KOPT-K1 (cell line): ENCODE data around the gene GNAZ.
"Not testable (repeated sequence)": the region's sequence is repeated elsewhere in the genome, so short reads cannot be mapped to it uniquely, and the experiment has no call there.

Experiments
- H3K27ac ChIP-seq: fragments of 200-600 bp; sonication (generic); 2 replicates; pipeline ENCODE4 v1.5.1; 2016; ENCODE audit warnings: antibody characterized with exemption, mild to moderate bottlenecking, low read depth, low read length; ENCODE audit not compliant: poor library complexity, severe bottlenecking
- H3K36me3 ChIP-seq: fragments of 200-600 bp; sonication (generic); 2 replicates; pipeline ENCODE4 v1.5.1; 2017; ENCODE audit warnings: antibody characterized with exemption, mild to moderate bottlenecking, low read length, moderate library complexity; ENCODE audit not compliant: insufficient read depth
- H3K9me3 ChIP-seq: fragments of 200-600 bp; sonication (generic); 2 replicates; pipeline ENCODE4 v1.5.1; 2017; ENCODE audit warnings: antibody characterized with exemption, low read length, mild to moderate bottlenecking; ENCODE audit not compliant: insufficient read depth, poor library complexity, severe bottlenecking

The GNAZ gene

GRCh38 chr22:23070418-23071229, at the start of gene GNAZ:
GNAZ (plus strand) TSS chr22:23070519; CDS start chr22:23095696, 25,177 bp downstream.
- H3K27ac ChIP-seq, result no peak within 1 kb of the TSS
- no peaks in the 10 kb centered on the region for H3K9me3 ChIP-seq
- no peaks in the 10 kb centered on the region for H3K36me3 ChIP-seq

- Histone ChIP-seq H3K27ac (no peak overlapping the region), H3K9me3 (no peaks in the 10 kb centered on the region)
Measured at GRCh38 chr22:23020659-23021293, 49.5 kb upstream of the GNAZ start.

DNA sequence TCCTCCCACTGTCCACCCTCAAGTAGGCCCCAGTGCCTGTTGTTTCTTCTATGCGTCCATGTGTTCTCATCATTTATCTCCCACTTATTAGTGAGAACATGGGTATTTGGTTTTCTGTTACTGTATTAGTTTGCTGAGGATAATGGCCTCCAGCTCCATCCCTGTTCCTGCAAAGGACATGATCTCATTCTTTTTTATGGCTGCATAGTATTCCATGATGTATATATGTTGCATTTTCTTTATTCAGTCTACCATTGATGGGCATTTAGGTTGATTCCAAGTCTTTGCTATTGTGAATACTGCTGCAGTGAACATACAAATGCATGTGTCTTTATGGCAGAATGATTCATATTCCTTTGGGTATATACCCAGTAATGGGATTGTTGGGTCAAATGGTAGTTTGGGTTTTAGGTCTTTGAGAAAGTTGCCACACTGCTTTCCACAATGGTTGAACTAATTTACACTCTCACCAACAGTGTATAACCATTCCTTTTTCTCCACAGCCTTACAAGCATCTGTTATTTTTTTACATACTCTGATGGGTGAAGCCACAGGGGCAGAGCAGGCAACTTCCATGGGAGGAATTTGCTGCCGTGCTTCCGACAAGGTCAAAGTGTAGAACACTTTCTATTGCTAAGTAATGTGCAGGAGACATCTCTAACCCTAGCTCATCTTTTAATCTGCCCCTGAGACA, 48.5 kb upstream of the GNAZ start:
- not testable (repeated sequence) for H3K36me3 ChIP-seq, H3K27ac ChIP-seq, H3K9me3 ChIP-seq

More at GRCh38 chr22:23020659-23021293, 49.5 kb upstream of the GNAZ start:
- H3K36me3 ChIP-seq, result no peaks in the 10 kb centered on the region

- H3K9me3 ChIP-seq, result no peaks in the 10 kb centered on the region
- H3K36me3 ChIP-seq, result no peaks in the 10 kb centered on the region
- no peak overlapping the region for H3K27ac ChIP-seq
Measured at GRCh38 chr22:23023294-23023693, 47.0 kb upstream of the GNAZ start.

GRCh38 chr22:23026777-23027176, 43.5 kb upstream of the GNAZ start:
- H3K9me3 ChIP-seq, result no peaks in the 10 kb centered on the region
- no peaks in the 10 kb centered on the region for H3K36me3 ChIP-seq
- H3K27ac ChIP-seq, result no peak overlapping the region

DNA sequence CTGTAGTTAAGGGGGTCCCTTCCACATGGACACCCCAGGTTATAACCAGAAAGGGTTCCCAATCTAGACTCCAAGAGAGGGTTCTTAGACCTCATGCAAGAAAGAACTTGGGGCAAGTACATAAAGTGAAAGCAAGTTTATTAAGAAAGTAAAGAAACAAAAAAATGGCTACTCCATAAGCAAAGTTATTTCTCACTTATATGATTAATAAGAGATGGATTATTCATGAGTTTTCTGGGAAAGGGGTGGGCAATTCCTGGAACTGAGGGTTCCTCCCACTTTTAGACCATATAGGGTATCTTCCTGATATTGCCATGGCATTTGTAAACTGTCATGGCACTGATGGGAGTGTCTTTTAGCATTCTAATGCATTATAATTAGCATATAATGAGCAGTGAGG, 42.5 kb upstream of the GNAZ start:
- H3K27ac ChIP-seq, H3K36me3 ChIP-seq, H3K9me3 ChIP-seq: not testable (repeated sequence)

DNA sequence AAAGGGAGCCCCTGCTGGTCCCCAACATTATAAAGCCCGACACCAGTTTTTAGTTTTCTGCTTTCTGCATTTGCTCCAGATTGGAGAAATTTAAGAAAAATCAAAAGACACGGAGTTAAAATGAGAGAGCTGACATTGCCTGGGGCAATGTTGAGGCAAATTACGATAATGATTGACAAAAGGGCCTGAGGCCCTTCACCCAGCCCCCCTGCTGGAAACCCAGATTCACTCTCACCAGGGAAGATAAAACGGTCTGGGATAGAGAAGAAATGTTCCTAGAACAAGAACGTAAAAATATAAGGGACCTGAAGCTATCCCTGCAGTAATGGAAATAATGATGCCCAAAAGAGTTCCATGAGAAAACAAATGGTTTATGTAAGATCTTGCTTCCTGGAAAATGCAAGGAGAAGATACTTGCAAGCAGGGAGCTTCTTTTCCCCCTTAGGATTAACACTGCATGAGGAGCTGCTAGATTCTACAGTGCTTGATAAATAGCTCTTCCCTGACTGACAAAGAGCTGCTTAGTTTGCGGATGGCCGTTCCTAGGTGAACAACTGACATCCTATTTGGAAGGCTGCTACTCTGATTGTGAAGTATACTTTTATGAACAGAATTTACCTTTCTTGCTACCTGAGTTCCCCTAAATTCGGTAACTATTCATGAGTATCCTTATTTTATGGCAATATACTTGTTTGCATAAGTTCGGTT, 40.6 kb upstream of the GNAZ start:
- Histone ChIP-seq H3K9me3 (no peaks in the 10 kb centered on the region), H3K36me3 (no peaks in the 10 kb centered on the region), H3K27ac (no peak overlapping the region)

- Histone ChIP-seq H3K27ac (no peak overlapping the region), H3K36me3 (no peaks in the 10 kb centered on the region), H3K9me3 (no peaks in the 10 kb centered on the region)
Measured at GRCh38 chr22:23031381-23031780, 38.9 kb upstream of the GNAZ start.

DNA sequence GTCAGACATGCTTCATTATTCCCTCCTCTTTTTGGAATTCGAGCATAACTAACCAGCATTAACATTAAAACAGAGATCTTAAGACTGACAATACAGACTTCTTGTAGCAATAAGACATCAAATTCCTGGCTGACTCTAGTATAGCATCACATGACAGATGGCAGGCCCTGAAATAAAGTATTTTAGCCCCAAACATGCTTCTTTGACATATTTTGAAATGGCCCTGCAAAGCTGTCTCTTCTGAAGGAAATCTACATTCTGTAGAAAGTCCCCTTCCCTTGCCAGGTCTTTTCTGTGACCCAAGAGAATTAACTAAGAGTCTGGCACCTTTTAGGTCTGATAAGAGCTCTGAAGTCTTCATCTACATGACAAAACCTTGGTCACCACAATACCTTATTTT, 38.5 kb upstream of the GNAZ start:
- Histone ChIP-seq H3K36me3 (no peaks in the 10 kb centered on the region), H3K27ac (no peak overlapping the region), H3K9me3 (no peaks in the 10 kb centered on the region)

DNA sequence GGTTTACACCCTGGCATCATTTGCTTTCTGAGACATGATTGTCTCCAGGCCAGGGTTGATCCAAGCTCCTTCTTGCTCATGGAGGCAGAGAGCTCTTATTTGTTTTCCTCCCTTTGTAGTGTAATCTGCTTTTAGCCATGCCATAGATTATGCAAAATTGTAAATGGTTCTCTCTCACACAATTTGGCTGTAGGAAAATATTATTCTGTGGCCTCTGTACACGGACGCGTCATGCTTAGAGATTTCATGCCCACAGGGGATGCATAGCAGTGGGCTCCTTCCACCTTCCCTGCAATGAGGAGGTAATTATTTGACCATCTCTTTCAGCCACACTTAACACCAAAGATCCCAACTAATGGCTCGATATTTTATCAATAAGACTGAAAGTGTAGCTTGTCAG, 37.7 kb upstream of the GNAZ start:
- no peak overlapping the region for H3K27ac ChIP-seq
- H3K9me3 ChIP-seq, result no peaks in the 10 kb centered on the region
- no peaks in the 10 kb centered on the region for H3K36me3 ChIP-seq

- Histone ChIP-seq H3K36me3 (no peaks in the 10 kb centered on the region), H3K27ac (no peak overlapping the region), H3K9me3 (no peaks in the 10 kb centered on the region)
Measured at GRCh38 chr22:23033116-23033905, 37.0 kb upstream of the GNAZ start.

DNA sequence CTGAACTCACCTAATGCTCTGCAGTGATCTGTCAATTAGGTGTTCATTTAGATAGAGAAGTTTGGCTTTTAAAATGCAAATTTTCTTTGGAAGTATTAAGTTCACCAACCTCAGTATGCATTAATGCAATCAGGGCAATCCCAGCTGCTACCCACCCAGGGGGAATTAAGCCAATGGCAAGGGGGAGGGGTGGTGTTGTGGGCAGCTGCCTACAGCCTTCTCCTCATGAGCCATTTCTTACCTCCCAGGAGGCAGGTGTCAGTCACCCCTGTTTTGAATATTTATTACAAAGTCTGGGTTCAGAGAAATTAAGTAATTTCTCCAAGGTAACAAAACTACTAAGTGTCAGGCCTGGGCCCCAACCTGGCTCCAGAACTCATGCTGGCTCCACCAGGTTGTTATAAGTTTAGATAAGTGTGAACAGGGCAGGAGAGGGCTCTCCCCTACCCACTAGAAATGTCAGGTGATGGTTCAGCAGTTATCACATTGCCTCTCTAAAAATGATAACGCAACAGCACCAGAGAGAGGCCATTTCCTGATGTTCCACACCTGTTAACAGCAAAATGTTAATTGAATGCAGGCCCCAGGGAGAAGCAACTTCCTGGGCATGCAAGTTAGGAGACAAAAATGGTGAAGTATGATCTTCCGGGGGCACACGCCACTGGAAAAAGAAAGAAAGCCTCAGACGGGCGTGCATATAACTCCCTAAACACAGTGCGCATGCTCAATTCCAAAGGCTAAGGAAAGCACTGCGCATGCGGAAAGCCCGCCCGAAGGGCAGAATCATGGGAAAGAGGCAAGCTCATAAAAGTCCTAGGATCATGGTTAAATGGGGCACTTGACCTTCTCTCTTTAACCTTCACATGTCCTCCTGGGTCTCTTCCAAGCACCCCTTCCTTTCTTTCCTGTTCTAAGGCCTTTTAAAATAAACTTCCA, 35.4 kb upstream of the GNAZ start:
- no peak overlapping the region for H3K27ac ChIP-seq
- H3K9me3 ChIP-seq, result no peaks in the 10 kb centered on the region
- H3K36me3 ChIP-seq, result no peaks in the 10 kb centered on the region

- H3K27ac ChIP-seq, result no peak overlapping the region
- no peaks in the 10 kb centered on the region for H3K9me3 ChIP-seq
- no peaks in the 10 kb centered on the region for H3K36me3 ChIP-seq
Measured at GRCh38 chr22:23035557-23036277, 34.6 kb upstream of the GNAZ start.
